ENCODE measurements around the gene UBE2F. TPM values are rescaled to one million over a fixed set of nuclear protein-coding genes. Genes with fewer than 3 reads are reported as not detected.

Gene UBE2F
- polyA plus RNA-seq, 3 donors, result 51.1 to 120 (median 117) TPM

DNA sequence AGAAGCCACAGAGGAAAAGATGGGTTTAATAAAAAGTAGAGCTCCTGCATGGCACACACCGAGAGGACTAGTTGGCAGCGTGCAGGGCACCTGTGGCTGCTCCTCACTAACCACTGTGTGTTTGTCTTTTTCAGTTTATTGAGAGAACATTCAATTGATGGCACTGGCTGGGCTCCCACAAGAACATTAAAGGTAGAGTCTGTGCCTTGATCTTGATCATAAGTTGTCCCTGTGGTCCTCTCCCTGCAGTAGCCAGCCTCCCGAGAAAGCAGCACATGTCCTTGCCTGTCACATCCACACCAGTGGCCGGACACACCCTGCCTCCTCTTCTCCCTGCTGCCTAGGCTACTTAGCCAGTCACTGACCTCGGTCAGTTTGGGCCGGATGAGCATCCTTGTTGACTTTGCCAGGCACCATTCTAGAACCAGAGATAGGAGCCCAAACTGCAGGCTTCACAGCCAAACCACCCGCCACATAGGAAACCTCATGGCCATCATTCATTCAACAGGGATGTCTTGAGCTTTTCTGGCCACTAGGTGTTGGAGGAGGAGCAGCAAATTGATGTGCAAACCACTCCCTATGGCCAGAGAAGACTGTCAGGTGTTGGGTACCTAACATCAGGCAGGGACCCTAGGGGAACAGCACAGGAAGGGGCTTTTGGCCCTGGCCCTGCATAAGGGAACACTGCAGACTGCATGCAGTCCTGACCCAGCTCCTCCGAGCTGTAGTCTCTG, 63.8 kb downstream of the UBE2F start:
- Histone ChIP-seq H3K27ac (ENCODE audit: low read depth in 1 of 2, low read length in 2 of 2) (no peak overlapping the region), H3K9me3 (replicated peaks in 1 of 2; ENCODE audit: control insufficient read depth in 1 of 2, insufficient read depth in 1 of 2, low read length in 2 of 2) (no peaks in the 10 kb centered on the region), H3K9ac (ENCODE audit: insufficient read depth, low read length, poor library complexity, severe bottlenecking) (no peak overlapping the region), H3K27me3 (ENCODE audit: control insufficient read depth in 2 of 2, insufficient read depth in 2 of 2, low read length in 2 of 2) (no peaks in the 10 kb centered on the region), H3K4me1 (ENCODE audit: control insufficient read depth in 1 of 2, insufficient read depth in 2 of 2, low read length in 2 of 2) (peaks cover 3 to 12% of the 10 kb centered on the region in 2 donors), H3K36me3 (replicated peaks in 1 of 2; ENCODE audit: control insufficient read depth in 1 of 2, insufficient read depth in 2 of 2, low read length in 2 of 2) (peaks cover 55 to 93% of the 10 kb centered on the region in 2 donors), H2AFZ (ENCODE audit: insufficient read depth, low read depth, low read length, poor library complexity, severe bottlenecking) (no peak overlapping the region), H3K79me2 (ENCODE audit: insufficient read depth, low read length) (no peaks in the 10 kb centered on the region), H3K4me3 (replicated peaks in 1 of 3; ENCODE audit: low read depth in 2 of 3, low read length in 3 of 3) (no peak overlapping the region), H4K20me1 (ENCODE audit: insufficient read depth, low read length) (peaks cover 17% of the 10 kb centered on the region), H3K4me2 (replicated peaks; ENCODE audit: extremely low read depth, low read length, poor library complexity, severe bottlenecking) (no peak overlapping the region)
- no peaks in the 10 kb centered on the region for H3K27me3 Mint-ChIP-seq (ENCODE audit: low read depth in 3 of 3)
- no peaks in the 10 kb centered on the region for H3K9me3 Mint-ChIP-seq
- H3K36me3 Mint-ChIP-seq, result peaks cover 79 to 88% of the 10 kb centered on the region in 2 donors
- TF ChIP-seq, protein P1, sequence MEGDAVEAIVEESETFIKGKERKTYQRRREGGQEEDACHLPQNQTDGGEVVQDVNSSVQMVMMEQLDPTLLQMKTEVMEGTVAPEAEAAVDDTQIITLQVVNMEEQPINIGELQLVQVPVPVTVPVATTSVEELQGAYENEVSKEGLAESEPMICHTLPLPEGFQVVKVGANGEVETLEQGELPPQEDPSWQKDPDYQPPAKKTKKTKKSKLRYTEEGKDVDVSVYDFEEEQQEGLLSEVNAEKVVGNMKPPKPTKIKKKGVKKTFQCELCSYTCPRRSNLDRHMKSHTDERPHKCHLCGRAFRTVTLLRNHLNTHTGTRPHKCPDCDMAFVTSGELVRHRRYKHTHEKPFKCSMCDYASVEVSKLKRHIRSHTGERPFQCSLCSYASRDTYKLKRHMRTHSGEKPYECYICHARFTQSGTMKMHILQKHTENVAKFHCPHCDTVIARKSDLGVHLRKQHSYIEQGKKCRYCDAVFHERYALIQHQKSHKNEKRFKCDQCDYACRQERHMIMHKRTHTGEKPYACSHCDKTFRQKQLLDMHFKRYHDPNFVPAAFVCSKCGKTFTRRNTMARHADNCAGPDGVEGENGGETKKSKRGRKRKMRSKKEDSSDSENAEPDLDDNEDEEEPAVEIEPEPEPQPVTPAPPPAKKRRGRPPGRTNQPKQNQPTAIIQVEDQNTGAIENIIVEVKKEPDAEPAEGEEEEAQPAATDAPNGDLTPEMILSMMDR (IDR thresholded peaks at IDR 0.05), result no peak
- 78% methylated on average over 5 of the region's 8 CpGs for WGBS (ENCODE audit: insufficient coverage)
- intact Hi-C loops (cut with micrococcal nuclease), result no loop called here
- peak overlapping the region in 1 of 7 donors; percentile 76 for H3K27ac Mint-ChIP-seq
- DNase-seq, result no peak
- peaks cover 14% of the 10 kb centered on the region for H3K4me1 Mint-ChIP-seq
- H3K4me3 Mint-ChIP-seq, result no peak overlapping the region

DNA sequence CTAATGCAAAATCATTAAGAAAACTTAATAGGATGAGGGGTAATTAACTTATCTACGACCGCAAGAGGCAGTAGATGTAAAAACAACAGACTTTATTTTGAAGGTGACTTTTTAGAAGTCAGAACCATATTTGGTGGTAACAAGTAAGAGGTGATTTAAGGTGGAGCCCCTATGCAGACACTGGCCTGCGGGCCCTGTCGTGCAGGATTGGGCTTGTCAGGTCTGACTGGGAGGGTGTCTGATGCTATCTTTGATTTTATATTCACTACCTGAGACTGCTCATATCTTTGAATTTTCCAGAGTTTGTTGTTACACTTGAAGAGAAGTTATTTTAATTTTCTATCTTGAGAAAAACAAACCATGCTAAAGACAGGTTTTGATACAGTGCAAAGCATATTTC, 64.9 kb downstream of the UBE2F start:
- H3K27me3 Mint-ChIP-seq (ENCODE audit: low read depth in 3 of 3), result no peaks in the 10 kb centered on the region
- intact Hi-C loops (cut with micrococcal nuclease), result no loop called here
- H3K27ac Mint-ChIP-seq, result peak overlapping the region in 1 of 7 donors; percentile 5
- H3K4me3 Mint-ChIP-seq, result no peak overlapping the region
- H3K79me2 ChIP-seq (ENCODE audit: insufficient read depth, low read length), result no peaks in the 10 kb centered on the region
- no peaks in the 10 kb centered on the region for H3K27me3 ChIP-seq (ENCODE audit: control insufficient read depth in 2 of 2, insufficient read depth in 2 of 2, low read length in 2 of 2)
- no peak overlapping the region for H3K27ac ChIP-seq (ENCODE audit: low read depth in 1 of 2, low read length in 2 of 2)
- H3K4me2 ChIP-seq (replicated peaks; ENCODE audit: extremely low read depth, low read length, poor library complexity, severe bottlenecking), result no peak overlapping the region
- H3K4me3 ChIP-seq (replicated peaks in 1 of 3; ENCODE audit: low read depth in 2 of 3, low read length in 3 of 3), result no peak overlapping the region
- H3K4me1 ChIP-seq (ENCODE audit: control insufficient read depth in 1 of 2, insufficient read depth in 2 of 2, low read length in 2 of 2), result peaks cover 3 to 11% of the 10 kb centered on the region in 2 donors
- H3K36me3 ChIP-seq (replicated peaks in 1 of 2; ENCODE audit: control insufficient read depth in 1 of 2, insufficient read depth in 2 of 2, low read length in 2 of 2), result peaks cover 62 to 93% of the 10 kb centered on the region in 2 donors
- H3K4me1 Mint-ChIP-seq, result peaks cover 12% of the 10 kb centered on the region
- H2AFZ ChIP-seq (ENCODE audit: insufficient read depth, low read depth, low read length, poor library complexity, severe bottlenecking), result no peak overlapping the region
- H3K9me3 Mint-ChIP-seq, result no peaks in the 10 kb centered on the region
- peaks cover 11% of the 10 kb centered on the region for H4K20me1 ChIP-seq (ENCODE audit: insufficient read depth, low read length)
- no peak for DNase-seq
- TF ChIP-seq, protein P1 (IDR thresholded peaks at IDR 0.05), result no peak
- H3K36me3 Mint-ChIP-seq, result peaks cover 79 to 88% of the 10 kb centered on the region in 2 donors
- no peak overlapping the region for H3K9ac ChIP-seq (ENCODE audit: insufficient read depth, low read length, poor library complexity, severe bottlenecking)
- no peaks in the 10 kb centered on the region for H3K9me3 ChIP-seq (replicated peaks in 1 of 2; ENCODE audit: control insufficient read depth in 1 of 2, insufficient read depth in 1 of 2, low read length in 2 of 2)
- no CpG with 5 or more reads among the region's 4 CpGs for WGBS (ENCODE audit: insufficient coverage)
